ENCODE results near the gene DAB1.

GRCh38 chr1:57172040-57172439 lies 251.8 kb downstream of the DAB1 start:
- TF ChIP-seq CTCF (IDR thresholded peaks at IDR 0.05; ENCODE audit: low read depth, low read length, poor library complexity, severe bottlenecking) (no peak), EZH2phosphoT487 (IDR thresholded peaks at IDR 0.05; ENCODE audit: borderline replicate concordance, low read length) (no peak)

Data from DOHH2 (cell line).